CD14-positive monocyte (primary cell): ENCODE results near the gene NRP2. TPM values are rescaled to one million over a fixed set of nuclear protein-coding genes. Genes with fewer than 3 reads are reported as not detected.

Experiments used
- DNase-seq, 3 donors: peaks; one replicate each; pipeline ENCODE4 v3.0.0-alpha.2; 2011 to 2022
- H2AFZ ChIP-seq: 2 replicates; pipeline ENCODE4 v1.6.0; 2012; ENCODE audit warnings: mild to moderate bottlenecking, low read depth, low read length, inconsistent platforms; ENCODE audit not compliant: insufficient read depth, poor library complexity, severe bottlenecking
- H3K27ac ChIP-seq, 2 donors: 1 replicate in 1 of 2; 2 replicates in 1 of 2; pipeline ENCODE4 v1.5.1; 2012 to 2013; ENCODE audit warnings: low read length in 2 of 2, control low read depth in 1 of 2, inconsistent platforms in 1 of 2, low read depth in 1 of 2, mild to moderate bottlenecking in 1 of 2
- H3K27me3 ChIP-seq, 2 donors: one replicate each; pipeline versions ENCODE4 v1.6.0 to v1.6.1; 2011 to 2013; ENCODE audit warnings: low read length in 2 of 2; ENCODE audit not compliant: control insufficient read depth in 2 of 2, insufficient read depth in 2 of 2
- H3K36me3 ChIP-seq, 2 donors: replicated peaks in 1 of 2; 1 replicate in 1 of 2; 2 replicates in 1 of 2; pipeline versions ENCODE4 v1.5.1 to v1.6.1; 2012 to 2013; ENCODE audit warnings: low read length in 2 of 2, control low read depth in 1 of 2, inconsistent platforms in 1 of 2, mild to moderate bottlenecking in 1 of 2; ENCODE audit not compliant: insufficient read depth in 2 of 2, control insufficient read depth in 1 of 2
- H3K4me1 ChIP-seq, 2 donors: 1 replicate in 1 of 2; 2 replicates in 1 of 2; pipeline versions ENCODE4 v1.5.1 to v1.6.1; 2012 to 2013; ENCODE audit warnings: low read length in 2 of 2, control low read depth in 1 of 2, inconsistent platforms in 1 of 2, mild to moderate bottlenecking in 1 of 2, moderate library complexity in 1 of 2; ENCODE audit not compliant: insufficient read depth in 2 of 2, control insufficient read depth in 1 of 2
- H3K4me2 ChIP-seq: replicated peaks from 2 replicates; pipeline ENCODE3; 2012; ENCODE audit warnings: low read length, moderate library complexity, mild to moderate bottlenecking; ENCODE audit not compliant: poor library complexity, severe bottlenecking; ENCODE audit errors: extremely low read depth
- H3K4me3 ChIP-seq, 3 experiments: fragments of 200-600 bp in 1 of 3; sonication (generic) in 1 of 3; replicated peaks in 1 of 3; 1 replicate in 2 of 3; 2 replicates in 1 of 3; pipeline ENCODE4 v1.5.1; 2011 to 2013; ENCODE audit warnings: low read length in 3 of 3, mild to moderate bottlenecking in 3 of 3, control low read depth in 2 of 3, low read depth in 2 of 3, inconsistent platforms in 1 of 3, moderate library complexity in 1 of 3
- H3K79me2 ChIP-seq: 2 replicates; pipeline ENCODE4 v1.6.0; 2012; ENCODE audit warnings: mild to moderate bottlenecking, control low read depth, inconsistent platforms, low read length, moderate library complexity; ENCODE audit not compliant: insufficient read depth
- H3K9ac ChIP-seq: 2 replicates; pipeline ENCODE4 v1.6.0; 2017; ENCODE audit warnings: low read length, mild to moderate bottlenecking; ENCODE audit not compliant: insufficient read depth, poor library complexity, severe bottlenecking
- H3K9me3 ChIP-seq, 2 donors: replicated peaks in 1 of 2; 1 replicate in 1 of 2; 2 replicates in 1 of 2; pipeline versions ENCODE4 v1.5.1 to v1.6.1; 2012 to 2013; ENCODE audit warnings: low read length in 2 of 2, control low read depth in 1 of 2; ENCODE audit not compliant: control insufficient read depth in 1 of 2, insufficient read depth in 1 of 2
- H4K20me1 ChIP-seq: 2 replicates; pipeline ENCODE4 v1.6.0; 2012; ENCODE audit warnings: mild to moderate bottlenecking, low read length, control low read depth, moderate library complexity; ENCODE audit not compliant: insufficient read depth
- H3K27ac Mint-ChIP-seq, 7 donors: one replicate each; pipeline ENCODE4 v1.8.0; 2020; ENCODE audit warnings: mild to moderate bottlenecking in 7 of 7, mixed read lengths in 7 of 7, moderate library complexity in 6 of 7, inconsistent platforms in 2 of 7
- H3K27me3 Mint-ChIP-seq, 3 donors: one replicate each; pipeline ENCODE4 v1.8.0; 2021 to 2022; ENCODE audit warnings: low read depth in 3 of 3, mild to moderate bottlenecking in 3 of 3, mixed read lengths in 3 of 3, moderate library complexity in 3 of 3, inconsistent platforms in 1 of 3
- H3K36me3 Mint-ChIP-seq, 2 donors: one replicate each; pipeline ENCODE4 v1.8.0; 2020; ENCODE audit warnings: mixed read lengths in 2 of 2, inconsistent platforms in 1 of 2, mild to moderate bottlenecking in 1 of 2
- H3K4me1 Mint-ChIP-seq: one replicate; pipeline ENCODE4 v1.8.0; 2020; ENCODE audit warnings: mild to moderate bottlenecking, mixed read lengths
- H3K4me3 Mint-ChIP-seq, 2 donors: one replicate each; pipeline ENCODE4 v1.8.0; 2020; ENCODE audit warnings: mild to moderate bottlenecking in 2 of 2, mixed read lengths in 2 of 2, moderate library complexity in 1 of 2
- H3K9me3 Mint-ChIP-seq, 7 donors: one replicate each; pipeline ENCODE4 v1.8.0; 2020 to 2022; ENCODE audit warnings: mixed read lengths in 7 of 7, mild to moderate bottlenecking in 6 of 7, moderate library complexity in 6 of 7, inconsistent platforms in 2 of 7
- CTCF ChIP-seq: fragments of 200-600 bp; IDR thresholded peaks from one replicate; pipeline ENCODE4 v1.8.0; 2022; ENCODE audit warnings: antibody characterized with exemption, mild to moderate bottlenecking
- WGBS: methylation state at CpG from one replicate; pipeline ENCODE4 v1.1.5; 2013; ENCODE audit warnings: missing lambda C conversion rate; ENCODE audit not compliant: insufficient coverage; 5-methylcytosine and 5-hydroxymethylcytosine counted together
- intact Hi-C, 2 donors: fragments of 100-400 bp; cut with micrococcal nuclease; formaldehyde crosslinking; loops; one replicate each; pipeline versions ENCODE4 v1.15.0 to v1.15.1; 2023
- polyA plus RNA-seq, 3 donors: library from polyadenylated mRNA; depleted of rRNA in 1 of 3; unstranded in 2 of 3; stranded (reverse) in 1 of 3; fragments of 300-500 nt in 2 of 3; fragments of >200 nt in 1 of 3; fragmentation: Illumina TruSeq in 2 of 3; gene quantifications; 1 replicate in 2 of 3; 2 replicates in 1 of 3; pipeline ENCODE4 v1.2.3, GENCODE V29; 2012 to 2021

NRP2 gene
- polyA plus RNA-seq, 3 donors, result 0.97 to 3.3 (median 1.6) TPM

GRCh38 chr2:205783872-205784499, 101.7 kb downstream of the NRP2 start:
- 93% methylated on average over 3 of the region's 5 CpGs for WGBS
- H3K9me3 ChIP-seq, result no peaks in the 10 kb centered on the region
- H3K9ac ChIP-seq, result no peak overlapping the region
- H3K9me3 Mint-ChIP-seq, result no peaks in the 10 kb centered on the region
- no peaks in the 10 kb centered on the region for H3K79me2 ChIP-seq
- intact Hi-C loops, result no loop called here
- no peaks in the 10 kb centered on the region for H3K4me1 Mint-ChIP-seq
- no peak overlapping the region for H3K4me3 ChIP-seq
- H3K27me3 ChIP-seq, result no peaks in the 10 kb centered on the region
- H3K27me3 Mint-ChIP-seq, result peaks cover 0 to 1% (median 0%) of the 10 kb centered on the region in 3 donors
- H3K4me1 ChIP-seq, result no peaks in the 10 kb centered on the region
- H3K36me3 ChIP-seq, result no peaks in the 10 kb centered on the region
- no peak overlapping the region for H3K27ac Mint-ChIP-seq
- H3K4me3 Mint-ChIP-seq, result no peak overlapping the region
- no peak overlapping the region for H3K27ac ChIP-seq
- no peaks in the 10 kb centered on the region for H3K36me3 Mint-ChIP-seq
- H4K20me1 ChIP-seq, result no peaks in the 10 kb centered on the region
- H3K4me2 ChIP-seq, result no peak overlapping the region
- TF ChIP-seq CTCF, result no peak
- DNase-seq, result no peak
- no peak overlapping the region for H2AFZ ChIP-seq

GRCh38 chr2:205785507-205786260, 103.4 kb downstream of the NRP2 start:
- no peak overlapping the region for H3K27ac Mint-ChIP-seq
- no peaks in the 10 kb centered on the region for H3K36me3 Mint-ChIP-seq
- Histone ChIP-seq H2AFZ (no peak overlapping the region), H3K4me3 (no peak overlapping the region), H3K4me2 (no peak overlapping the region), H3K27me3 (no peaks in the 10 kb centered on the region), H4K20me1 (no peaks in the 10 kb centered on the region), H3K9ac (no peak overlapping the region), H3K27ac (no peak overlapping the region), H3K4me1 (no peaks in the 10 kb centered on the region), H3K79me2 (no peaks in the 10 kb centered on the region), H3K36me3 (no peaks in the 10 kb centered on the region), H3K9me3 (no peaks in the 10 kb centered on the region)
- H3K27me3 Mint-ChIP-seq, result peaks cover 0 to 1% (median 0%) of the 10 kb centered on the region in 3 donors
- no peak overlapping the region for H3K4me3 Mint-ChIP-seq
- H3K4me1 Mint-ChIP-seq, result no peaks in the 10 kb centered on the region
- WGBS, result 92% methylated on average over 2 of the region's 7 CpGs
- TF ChIP-seq CTCF, result no peak
- DNase-seq, result no peak
- intact Hi-C loops, result no loop called here
- no peaks in the 10 kb centered on the region for H3K9me3 Mint-ChIP-seq
